Measurements from ENCODE around the gene PCED1B.

DNA sequence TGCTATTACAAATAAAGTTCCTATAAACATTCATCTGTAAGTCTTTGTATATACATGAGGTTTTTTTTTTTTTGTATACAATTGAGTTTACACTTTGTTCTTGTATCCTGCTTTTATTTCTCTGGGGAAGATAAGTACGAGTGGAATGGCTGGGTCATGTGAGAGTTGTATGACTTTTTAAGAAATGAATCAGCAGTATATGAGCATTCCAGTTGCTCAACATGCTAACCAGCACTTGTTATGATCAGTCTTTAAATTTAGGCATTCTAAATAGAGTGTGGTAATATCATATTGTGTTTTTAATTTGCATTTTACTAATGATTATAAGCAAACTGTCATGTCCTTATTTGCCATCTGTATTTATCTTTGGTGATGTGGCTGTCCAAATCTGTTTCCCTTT is 45.0 kb downstream of the PCED1B start:
- TF ChIP-seq, protein P1, sequence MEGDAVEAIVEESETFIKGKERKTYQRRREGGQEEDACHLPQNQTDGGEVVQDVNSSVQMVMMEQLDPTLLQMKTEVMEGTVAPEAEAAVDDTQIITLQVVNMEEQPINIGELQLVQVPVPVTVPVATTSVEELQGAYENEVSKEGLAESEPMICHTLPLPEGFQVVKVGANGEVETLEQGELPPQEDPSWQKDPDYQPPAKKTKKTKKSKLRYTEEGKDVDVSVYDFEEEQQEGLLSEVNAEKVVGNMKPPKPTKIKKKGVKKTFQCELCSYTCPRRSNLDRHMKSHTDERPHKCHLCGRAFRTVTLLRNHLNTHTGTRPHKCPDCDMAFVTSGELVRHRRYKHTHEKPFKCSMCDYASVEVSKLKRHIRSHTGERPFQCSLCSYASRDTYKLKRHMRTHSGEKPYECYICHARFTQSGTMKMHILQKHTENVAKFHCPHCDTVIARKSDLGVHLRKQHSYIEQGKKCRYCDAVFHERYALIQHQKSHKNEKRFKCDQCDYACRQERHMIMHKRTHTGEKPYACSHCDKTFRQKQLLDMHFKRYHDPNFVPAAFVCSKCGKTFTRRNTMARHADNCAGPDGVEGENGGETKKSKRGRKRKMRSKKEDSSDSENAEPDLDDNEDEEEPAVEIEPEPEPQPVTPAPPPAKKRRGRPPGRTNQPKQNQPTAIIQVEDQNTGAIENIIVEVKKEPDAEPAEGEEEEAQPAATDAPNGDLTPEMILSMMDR (IDR thresholded peaks at IDR 0.05): no peak
- TF ChIP-seq POLR2AphosphoS5 (IDR thresholded peaks at IDR 0.05) (no peak), POLR2A (IDR thresholded peaks at IDR 0.05) (no peak)
